ENCODE measurements around the gene KBTBD3. TPM values are rescaled to one million over a fixed set of nuclear protein-coding genes. Genes with fewer than 3 reads are reported as not detected.

KBTBD3 gene
- total and polyA plus RNA-seq, 3 donors from 2014 or later: 6.8 to 15.6 (median 8.5) TPM

GRCh38 chr11:106087815-106088435 is 10.8 kb upstream of the KBTBD3 start:
- H3K27me3 ChIP-seq: no peaks in the 10 kb centered on the region
- peaks cover 10% of the 10 kb centered on the region for H3K4me1 ChIP-seq
- intact Hi-C loops (cut with DNase I; ENCODE audit: low total_unique reads): no loop called here
- WGBS, 2 donors: 40 to 45% methylated on average over 9 of the region's 9 CpGs
- DNase-seq: peak; percentile 75
- no peak overlapping the region for H3K4me3 ChIP-seq
- H3K36me3 ChIP-seq (ENCODE audit: low read depth, missing control alignments): no peaks in the 10 kb centered on the region
- no peak overlapping the region for H3K27ac ChIP-seq
- H3K9me3 ChIP-seq: no peaks in the 10 kb centered on the region
- TF ChIP-seq POLR2A (IDR thresholded peaks at IDR 0.05): no peak
- peak; percentile 72 to 86 (median 85) for TF ChIP-seq CTCF (IDR thresholded peaks at IDR 0.05)

- TF ChIP-seq POLR2A (IDR thresholded peaks at IDR 0.05): no peak
- TF ChIP-seq CTCF (IDR thresholded peaks at IDR 0.05): no peak
- Histone ChIP-seq H3K4me3 (no peak overlapping the region), H3K27me3 (no peaks in the 10 kb centered on the region), H3K4me1 (peaks cover 10% of the 10 kb centered on the region), H3K27ac (no peak overlapping the region), H3K36me3 (ENCODE audit: low read depth, missing control alignments) (no peaks in the 10 kb centered on the region), H3K9me3 (no peaks in the 10 kb centered on the region)
- intact Hi-C loops (cut with DNase I; ENCODE audit: low total_unique reads): no loop called here
- no peak for DNase-seq
- 49 to 56% methylated on average over 2 of the region's 2 CpGs for WGBS, 2 donors
These were observed 9.7 kb upstream of the KBTBD3 start for GRCh38 chr11:106086850-106087249.

GRCh38 chr11:106086135-106086534 is 9.0 kb upstream of the KBTBD3 start:
- no peaks in the 10 kb centered on the region for H3K36me3 ChIP-seq (ENCODE audit: low read depth, missing control alignments)
- TF ChIP-seq POLR2A (IDR thresholded peaks at IDR 0.05) (no peak), CTCF (IDR thresholded peaks at IDR 0.05) (no peak)
- H3K27ac ChIP-seq: no peak overlapping the region
- peaks cover 10% of the 10 kb centered on the region for H3K4me1 ChIP-seq
- no peaks in the 10 kb centered on the region for H3K27me3 ChIP-seq
- intact Hi-C loops (cut with DNase I; ENCODE audit: low total_unique reads): no loop called here
- WGBS, 2 donors: 79 to 100% methylated on average over 1 of the region's 1 CpG
- no peak overlapping the region for H3K4me3 ChIP-seq
- no peak for DNase-seq
- no peaks in the 10 kb centered on the region for H3K9me3 ChIP-seq

GRCh38 chr11:106082096-106082495 is 4.9 kb upstream of the KBTBD3 start:
- no peaks in the 10 kb centered on the region for H3K9me3 ChIP-seq
- DNase-seq: no peak
- no peak overlapping the region for H3K27ac ChIP-seq
- TF ChIP-seq POLR2A (IDR thresholded peaks at IDR 0.05) (no peak), CTCF (IDR thresholded peaks at IDR 0.05) (no peak)
- no peaks in the 10 kb centered on the region for H3K36me3 ChIP-seq (ENCODE audit: low read depth, missing control alignments)
- intact Hi-C loops (cut with DNase I; ENCODE audit: low total_unique reads): no loop called here
- no peak overlapping the region for H3K4me3 ChIP-seq
- no peaks in the 10 kb centered on the region for H3K27me3 ChIP-seq
- H3K4me1 ChIP-seq: peaks cover 12% of the 10 kb centered on the region
